Spleen (tissue), 11 donors: ENCODE results near the gene DPH2. TPM values are rescaled to one million over a fixed set of nuclear protein-coding genes. Genes with fewer than 3 reads are reported as not detected.

ENCODE experiments used
- DNase-seq: peaks from one replicate; pipeline ENCODE4 v3.0.0-alpha.2; 2020
- H3K27ac ChIP-seq, 8 donors: fragments of 200-600 bp; sonication (generic) in 7 of 8; 1 replicate in 4 of 8; 2 replicates in 4 of 8; pipeline versions ENCODE4 v1.5.0 to v1.8.0; 2016 to 2021; ENCODE audit warnings: inconsistent platforms in 4 of 8, mild to moderate bottlenecking in 4 of 8, moderate library complexity in 1 of 8
- H3K27me3 ChIP-seq, 7 donors: fragments of 200-600 bp; sonication (generic) in 6 of 7; replicated peaks in 1 of 7; 1 replicate in 4 of 7; 2 replicates in 3 of 7; pipeline versions ENCODE4 v1.5.0 to v1.8.0; 2016 to 2021; ENCODE audit warnings: inconsistent platforms in 3 of 7, mild to moderate bottlenecking in 1 of 7
- H3K36me3 ChIP-seq, 6 donors: fragments of 200-600 bp; sonication (generic) in 5 of 6; 1 replicate in 4 of 6; 2 replicates in 2 of 6; pipeline versions ENCODE4 v1.5.0 to v1.8.0; 2016 to 2021; ENCODE audit warnings: inconsistent platforms in 2 of 6
- H3K4me1 ChIP-seq, 6 donors: fragments of 200-600 bp; sonication (generic) in 5 of 6; 1 replicate in 3 of 6; 2 replicates in 3 of 6; pipeline versions ENCODE4 v1.5.0 to v1.8.0; 2016 to 2021; ENCODE audit warnings: inconsistent platforms in 3 of 6
- H3K4me3 ChIP-seq, 8 donors: fragments of 200-600 bp; sonication (generic) in 7 of 8; 1 replicate in 4 of 8; 2 replicates in 4 of 8; pipeline versions ENCODE4 v1.5.0 to v1.8.0; 2016 to 2021; ENCODE audit warnings: inconsistent platforms in 4 of 8, mild to moderate bottlenecking in 4 of 8, moderate library complexity in 2 of 8
- H3K9me3 ChIP-seq, 8 donors: fragments of 200-600 bp; sonication (generic) in 7 of 8; 1 replicate in 4 of 8; 2 replicates in 4 of 8; pipeline versions ENCODE4 v1.5.0 to v1.8.0; 2016 to 2021; ENCODE audit warnings: inconsistent platforms in 4 of 8
- POLR2A ChIP-seq, 3 donors: fragments of 450-650 bp; IDR thresholded peaks; one replicate each; pipeline ENCODE4 v1.5.1; 2017; ENCODE audit warnings: antibody characterized with exemption in 3 of 3, mild to moderate bottlenecking in 1 of 3
- POLR2AphosphoS5 ChIP-seq, 3 donors: sonication (generic); formaldehyde crosslinking; IDR thresholded peaks; one replicate each; pipeline ENCODE4 v1.5.1; 2017; ENCODE audit warnings: antibody characterized with exemption in 3 of 3
- WGBS, 5 donors: extraction: QIAGEN DNeasy Blood & Tissue Kit in 3 of 5; methylation state at CpG; one replicate each; pipeline versions ENCODE4 v1.1.5 to v1.1.7; 2013 to 2018; 5-methylcytosine and 5-hydroxymethylcytosine counted together
- intact Hi-C: fragments of 100-400 bp; cut with DNase I; formaldehyde crosslinking; loops from one replicate; pipeline ENCODE4 v1.15.0; 2023; ENCODE audit warnings: low total_unique reads
- polyA plus RNA-seq, 3 donors: library from polyadenylated mRNA; stranded (reverse); fragments of 200-250 nt; gene quantifications; one replicate each; pipeline ENCODE4 v1.2.1, GENCODE V29; 2013
- total RNA-seq, 7 donors: library from RNA; depleted of rRNA in 3 of 7; stranded (reverse); fragments of >200 nt in 3 of 7; fragmentation: NEBNext Ultra II Directional in 4 of 7; extraction: Animal tissue kit (Norgen Biotek cat#: 25700) in 4 of 7; gene quantifications; one replicate each; pipeline versions ENCODE4 v1.1.0 to v1.2.1, GENCODE V29; 2016 to 2021
- TF ChIP-seq, protein P1 (sequence below), 11 experiments: fragments of 200-600 bp in 7 of 11; fragments of 450-650 bp in 4 of 11; sonication (generic) in 4 of 11; IDR thresholded peaks in 8 of 11; conservative IDR thresholded peaks in 3 of 11; 1 replicate in 7 of 11; 2 replicates in 4 of 11; pipeline versions ENCODE4 v1.4.0 to v1.8.0; 2016 to 2021; ENCODE audit warnings: antibody characterized with exemption in 11 of 11, inconsistent platforms in 4 of 11, mild to moderate bottlenecking in 1 of 11
- donor health status: healthy with polysubstance abuse.
- donor health status: DM: no; HTN: no; CAD: no; lungs with moderate emphysema.
- donor health status: DM: no; HTN: no; CAD: no.
- donor health status: Bipolar disorder and iron deficiency.
- donor health status: healthy.
- donor health status: DM: no; HTN: no; CAD: no.
- donor health status: DM: yes; HTN: yes; CAD: no.

Gene DPH2
- total and polyA plus RNA-seq, 10 donors = 15.7 to 36.5 (median 24.5) TPM

DNA sequence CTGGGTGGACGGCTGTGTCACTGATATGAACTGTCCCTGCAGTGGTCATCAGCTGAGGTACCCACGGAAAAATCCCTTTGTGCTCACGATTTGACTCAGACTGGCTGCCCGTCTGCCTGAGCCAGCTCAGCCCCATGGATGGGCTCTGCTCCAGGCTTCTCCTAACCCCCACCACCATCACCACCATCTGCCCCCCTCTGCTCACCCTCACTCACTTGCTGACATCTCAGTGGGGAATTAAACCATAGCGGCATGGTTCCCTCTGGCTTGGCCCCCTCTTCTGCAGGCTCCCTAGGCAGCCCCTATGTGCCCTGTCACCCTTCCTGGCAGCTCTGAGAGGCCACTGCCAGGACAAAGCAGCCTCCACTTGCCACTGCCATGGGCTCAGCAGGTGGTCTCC, 44.1 kb downstream of the DPH2 start:
- TF ChIP-seq POLR2AphosphoS5 (IDR thresholded peaks at IDR 0.05) (no peak), POLR2A (IDR thresholded peaks at IDR 0.05) (no peak)
- TF ChIP-seq, protein P1, sequence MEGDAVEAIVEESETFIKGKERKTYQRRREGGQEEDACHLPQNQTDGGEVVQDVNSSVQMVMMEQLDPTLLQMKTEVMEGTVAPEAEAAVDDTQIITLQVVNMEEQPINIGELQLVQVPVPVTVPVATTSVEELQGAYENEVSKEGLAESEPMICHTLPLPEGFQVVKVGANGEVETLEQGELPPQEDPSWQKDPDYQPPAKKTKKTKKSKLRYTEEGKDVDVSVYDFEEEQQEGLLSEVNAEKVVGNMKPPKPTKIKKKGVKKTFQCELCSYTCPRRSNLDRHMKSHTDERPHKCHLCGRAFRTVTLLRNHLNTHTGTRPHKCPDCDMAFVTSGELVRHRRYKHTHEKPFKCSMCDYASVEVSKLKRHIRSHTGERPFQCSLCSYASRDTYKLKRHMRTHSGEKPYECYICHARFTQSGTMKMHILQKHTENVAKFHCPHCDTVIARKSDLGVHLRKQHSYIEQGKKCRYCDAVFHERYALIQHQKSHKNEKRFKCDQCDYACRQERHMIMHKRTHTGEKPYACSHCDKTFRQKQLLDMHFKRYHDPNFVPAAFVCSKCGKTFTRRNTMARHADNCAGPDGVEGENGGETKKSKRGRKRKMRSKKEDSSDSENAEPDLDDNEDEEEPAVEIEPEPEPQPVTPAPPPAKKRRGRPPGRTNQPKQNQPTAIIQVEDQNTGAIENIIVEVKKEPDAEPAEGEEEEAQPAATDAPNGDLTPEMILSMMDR (IDR thresholded peaks at IDR 0.05 in 8 of 11, conservative IDR thresholded peaks at IDR 0.05 in 3 of 11) = no peak
- Histone ChIP-seq H3K27me3 (no peaks in the 10 kb centered on the region), H3K36me3 (no peaks in the 10 kb centered on the region), H3K9me3 (no peaks in the 10 kb centered on the region), H3K27ac (no peak overlapping the region), H3K4me3 (no peak overlapping the region), H3K4me1 (no peaks in the 10 kb centered on the region)
- 75 to 90% (median 77%) methylated on average over 5 of the region's 5 CpGs for WGBS, 5 donors
- no peak for DNase-seq
- intact Hi-C loops = no loop called here

DNA sequence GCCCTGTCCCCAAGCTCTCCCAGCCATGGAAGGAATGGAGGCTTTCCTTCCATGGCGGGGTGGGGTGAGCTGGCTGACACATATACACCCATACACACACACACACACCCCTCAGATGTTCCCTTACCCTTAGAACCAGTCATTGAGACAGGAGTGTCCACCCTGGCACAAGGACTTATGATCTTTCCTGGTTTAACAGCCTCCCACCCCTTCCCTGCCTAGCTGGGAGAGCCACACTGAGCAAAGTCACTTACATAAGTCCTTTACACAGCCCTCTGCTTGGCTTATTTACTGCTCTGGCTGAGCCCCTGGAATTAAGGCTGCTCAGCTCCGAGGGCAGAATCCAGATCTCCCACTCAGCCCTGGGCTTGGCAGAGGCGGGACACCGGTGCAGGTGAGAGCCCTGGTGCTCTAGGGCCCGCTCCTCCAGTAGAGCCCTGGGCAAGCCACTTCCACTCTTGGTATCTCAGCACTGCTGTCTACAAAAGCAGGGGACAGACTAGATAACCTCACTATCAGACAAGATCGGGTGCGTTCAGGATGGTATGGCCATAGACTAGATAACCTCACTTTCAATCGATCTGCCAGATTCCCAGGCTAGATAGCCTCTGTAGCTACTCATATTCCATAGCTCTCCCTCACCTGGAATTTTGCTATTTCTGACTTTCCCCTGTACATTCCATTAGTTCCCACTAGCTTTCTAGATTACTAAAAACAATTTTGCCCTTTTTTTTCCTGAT, 44.7 kb downstream of the DPH2 start:
- intact Hi-C loops = no loop called here
- Histone ChIP-seq H3K36me3 (no peaks in the 10 kb centered on the region), H3K4me3 (no peak overlapping the region), H3K27ac (no peak overlapping the region), H3K4me1 (no peaks in the 10 kb centered on the region), H3K27me3 (no peaks in the 10 kb centered on the region), H3K9me3 (no peaks in the 10 kb centered on the region)
- 80 to 89% (median 82%) methylated on average over 8 of the region's 8 CpGs for WGBS, 5 donors
- DNase-seq = no peak
- TF ChIP-seq, protein P1 (IDR thresholded peaks at IDR 0.05 in 8 of 11, conservative IDR thresholded peaks at IDR 0.05 in 3 of 11) = no peak
- TF ChIP-seq POLR2A (IDR thresholded peaks at IDR 0.05) = no peak
- TF ChIP-seq POLR2AphosphoS5 (IDR thresholded peaks at IDR 0.05) = no peak

GRCh38 chr1:44015206-44015605, 45.4 kb downstream of the DPH2 start:
- H3K27ac ChIP-seq = no peak overlapping the region

More at GRCh38 chr1:44015206-44015605, 45.4 kb downstream of the DPH2 start:
- H3K9me3 ChIP-seq = no peaks in the 10 kb centered on the region
- H3K27me3 ChIP-seq = no peaks in the 10 kb centered on the region
- DNase-seq = no peak
- H3K36me3 ChIP-seq = no peaks in the 10 kb centered on the region
- intact Hi-C loops = no loop called here
- WGBS, 5 donors = 74 to 85% (median 80%) methylated on average over 3 of the region's 3 CpGs
- TF ChIP-seq, protein P1 (IDR thresholded peaks at IDR 0.05 in 8 of 11, conservative IDR thresholded peaks at IDR 0.05 in 3 of 11) = no peak
- TF ChIP-seq POLR2AphosphoS5 (IDR thresholded peaks at IDR 0.05) = no peak
- TF ChIP-seq POLR2A (IDR thresholded peaks at IDR 0.05) = no peak
- H3K4me1 ChIP-seq = no peaks in the 10 kb centered on the region
- no peak overlapping the region for H3K4me3 ChIP-seq
